Liver (tissue), 9 donors: Measurements from ENCODE around the gene MOB3C. TPM values are rescaled to one million over a fixed set of nuclear protein-coding genes. Genes with fewer than 3 reads are reported as not detected.

Experiments used
- DNase-seq: peaks from one replicate; pipeline ENCODE4 v3.0.0-alpha.2; 2017; ENCODE audit warnings: low spot score
- H3K27ac ChIP-seq, 2 donors: one replicate each; pipeline ENCODE4 v1.7.0; 2013; ENCODE audit warnings: inconsistent platforms in 2 of 2, low read length in 2 of 2, control low read depth in 1 of 2, low read depth in 1 of 2, mild to moderate bottlenecking in 1 of 2
- H3K27me3 ChIP-seq, 4 donors: one replicate each; pipeline versions ENCODE4 v1.6.1 to v1.7.0; 2013; ENCODE audit warnings: low read length in 3 of 4, inconsistent platforms in 1 of 4, mild to moderate bottlenecking in 1 of 4, moderate library complexity in 1 of 4; ENCODE audit not compliant: control insufficient read depth in 4 of 4, insufficient read depth in 4 of 4
- H3K36me3 ChIP-seq, 4 donors: one replicate each; pipeline versions ENCODE4 v1.6.1 to v1.7.0; 2013; ENCODE audit warnings: low read length in 3 of 4, mild to moderate bottlenecking in 3 of 4, low read depth in 1 of 4, moderate library complexity in 1 of 4; ENCODE audit not compliant: control insufficient read depth in 4 of 4, insufficient read depth in 3 of 4
- H3K4me1 ChIP-seq, 4 donors: one replicate each; pipeline versions ENCODE4 v1.6.1 to v1.7.0; 2013; ENCODE audit warnings: low read length in 3 of 4, mild to moderate bottlenecking in 3 of 4, moderate library complexity in 1 of 4; ENCODE audit not compliant: control insufficient read depth in 4 of 4, insufficient read depth in 4 of 4
- H3K4me3 ChIP-seq, 3 donors: one replicate each; pipeline versions ENCODE4 v1.6.1 to v1.7.0; 2013; ENCODE audit warnings: low read length in 3 of 3, control low read depth in 1 of 3, low read depth in 1 of 3, mild to moderate bottlenecking in 1 of 3
- H3K9ac ChIP-seq, 2 donors: one replicate each; pipeline ENCODE4 v1.7.0; 2013; ENCODE audit warnings: low read length in 2 of 2, mild to moderate bottlenecking in 2 of 2, moderate library complexity in 2 of 2, control low read depth in 1 of 2, low read depth in 1 of 2
- H3K9me3 ChIP-seq, 4 donors: one replicate each; pipeline versions ENCODE4 v1.6.1 to v1.7.0; 2013; ENCODE audit warnings: low read length in 3 of 4; ENCODE audit not compliant: control insufficient read depth in 4 of 4
- ATF3 ChIP-seq: IDR thresholded peaks from 2 replicates; pipeline ENCODE4 v1.6.1; 2016; ENCODE audit warnings: antibody characterized with exemption
- CTCF ChIP-seq: fragments of 150-350 bp; IDR thresholded peaks from 2 replicates; pipeline ENCODE4 v1.5.1; 2017; ENCODE audit warnings: improper control_type of control experiment, low read depth, low read length; ENCODE audit not compliant: missing input control
- FOXA1 ChIP-seq: IDR thresholded peaks from 2 replicates; pipeline ENCODE4 v1.6.1; 2016; ENCODE audit warnings: antibody characterized with exemption
- FOXA2 ChIP-seq: IDR thresholded peaks from 2 replicates; pipeline ENCODE4 v1.6.1; 2016; ENCODE audit warnings: antibody characterized with exemption
- HNF4A ChIP-seq, 2 donors: conservative IDR thresholded peaks; 2 replicates each; pipeline ENCODE4 v1.6.1; 2016; ENCODE audit warnings: antibody characterized with exemption in 2 of 2, mild to moderate bottlenecking in 2 of 2
- HNF4G ChIP-seq: IDR thresholded peaks from 2 replicates; pipeline ENCODE4 v1.6.1; 2016; ENCODE audit warnings: antibody characterized with exemption
- JUND ChIP-seq, 2 donors: IDR thresholded peaks; 2 replicates each; pipeline ENCODE4 v1.6.1; 2016; ENCODE audit warnings: antibody characterized with exemption in 2 of 2
- RAD21 ChIP-seq, 2 donors: IDR thresholded peaks; 2 replicates each; pipeline ENCODE4 v1.6.1; 2016; ENCODE audit warnings: antibody characterized with exemption in 2 of 2, mild to moderate bottlenecking in 2 of 2
- REST ChIP-seq: IDR thresholded peaks from 2 replicates; pipeline ENCODE4 v1.6.1; 2016; ENCODE audit warnings: antibody characterized with exemption, mild to moderate bottlenecking
- RXRA ChIP-seq, 2 donors: IDR thresholded peaks; 2 replicates each; pipeline ENCODE4 v1.6.1; 2017 to 2018; ENCODE audit warnings: antibody characterized with exemption in 2 of 2, mild to moderate bottlenecking in 1 of 2
- TAF1 ChIP-seq: conservative IDR thresholded peaks from 2 replicates; pipeline ENCODE4 v1.6.1; 2016; ENCODE audit warnings: antibody characterized with exemption, mild to moderate bottlenecking
- ZBTB33 ChIP-seq: IDR thresholded peaks from 2 replicates; pipeline ENCODE4 v1.6.1; 2016; ENCODE audit warnings: antibody characterized with exemption
- WGBS: extraction: QIAGEN DNeasy Blood & Tissue Kit; methylation state at CpG from one replicate; pipeline ENCODE4 v1.1.7; 2013; 5-methylcytosine and 5-hydroxymethylcytosine counted together
- polyA plus RNA-seq, 2 donors: library from polyadenylated mRNA; stranded (reverse) in 1 of 2; unstranded in 1 of 2; fragments of 200-250 nt in 1 of 2; fragments of >200 nt in 1 of 2; fragmentation: Nextera tagmentation in 1 of 2; extraction: Ambion mirVana in 1 of 2; gene quantifications; one replicate each; pipeline versions ENCODE4 v1.2.1 to v1.2.3, GENCODE V29; 2013 to 2015
- total RNA-seq, 2 donors: library from RNA; depleted of rRNA; stranded (reverse); fragments of >200 nt; gene quantifications; one replicate each; pipeline ENCODE4 v1.2.3, GENCODE V29; 2014
- donor health status: healthy.
- donor health status: healthy.
- donor health status: healthy.
- donor health status: healthy.
- donor health status: healthy.

MOB3C gene
- total and polyA plus RNA-seq, 4 donors = 2.3 to 7.9 (median 5.4) TPM

- no peak overlapping the region for H3K4me3 ChIP-seq
- H3K4me1 ChIP-seq = no peaks in the 10 kb centered on the region
- no peaks in the 10 kb centered on the region for H3K27me3 ChIP-seq
- H3K9ac ChIP-seq = no peak overlapping the region
- no peaks in the 10 kb centered on the region for H3K9me3 ChIP-seq
- H3K27ac ChIP-seq = no peak overlapping the region
- TF ChIP-seq ATF3 (no peak), ZBTB33 (no peak)
- DNase-seq = no peak
- 90% methylated on average over 4 of the region's 4 CpGs for WGBS
- peaks cover 0 to 59% (median 26%) of the 10 kb centered on the region in 4 donors for H3K36me3 ChIP-seq
Measured at GRCh38 chr1:46577671-46578070, 38.9 kb downstream of the MOB3C start.

GRCh38 chr1:46576596-46576995 lies 40.0 kb downstream of the MOB3C start:
- Histone ChIP-seq H3K36me3 (peaks cover 0 to 51% (median 20%) of the 10 kb centered on the region in 4 donors), H3K4me1 (no peaks in the 10 kb centered on the region), H3K4me3 (no peak overlapping the region), H3K27me3 (no peaks in the 10 kb centered on the region), H3K27ac (no peak overlapping the region), H3K9ac (no peak overlapping the region), H3K9me3 (no peaks in the 10 kb centered on the region)
- WGBS = 95% methylated on average over 6 of the region's 6 CpGs
- TF ChIP-seq HNF4G (no peak), RXRA (IDR thresholded peaks at IDR 0.05) (no peak), REST (no peak), TAF1 (no peak), RAD21 (IDR thresholded peaks at IDR 0.05) (no peak), JUND (IDR thresholded peaks at IDR 0.05) (no peak), CTCF (no peak)
- DNase-seq = no peak

GRCh38 chr1:46575778-46576177 lies 40.8 kb downstream of the MOB3C start:
- Histone ChIP-seq H3K9me3 (no peaks in the 10 kb centered on the region), H3K9ac (no peak overlapping the region), H3K27me3 (no peaks in the 10 kb centered on the region), H3K4me1 (no peaks in the 10 kb centered on the region), H3K27ac (no peak overlapping the region), H3K4me3 (no peak overlapping the region), H3K36me3 (peaks cover 0 to 52% (median 18%) of the 10 kb centered on the region in 4 donors)
- WGBS = 95% methylated on average over 3 of the region's 3 CpGs
- no peak for DNase-seq
- TF ChIP-seq HNF4G (no peak), FOXA1 (no peak), REST (no peak), CTCF (no peak), ATF3 (no peak), JUND (IDR thresholded peaks at IDR 0.05) (no peak), FOXA2 (no peak), HNF4A (conservative IDR thresholded peaks at IDR 0.05) (no peak), RXRA (IDR thresholded peaks at IDR 0.05) (no peak)
